SW480 (cell line): Measurements from ENCODE around the gene XCR1.

Experiments
- DNase-seq: peaks from one replicate; pipeline ENCODE4 v3.0.0-alpha.2; 2016; ENCODE audit warnings: low spot score

Gene XCR1

GRCh38 chr3:45983770-45984169 is 43.5 kb downstream of the XCR1 start:
- DNase-seq: no peak

GRCh38 chr3:45981346-45982074 is 45.8 kb downstream of the XCR1 start:
- no peak for DNase-seq

- DNase-seq: no peak
Measured at GRCh38 chr3:45980819-45981218, 46.5 kb downstream of the XCR1 start.

- no peak for DNase-seq
Measured at GRCh38 chr3:45980229-45980813, 47.0 kb downstream of the XCR1 start.

- no peak for DNase-seq
Measured at GRCh38 chr3:45979378-45979777, 47.9 kb downstream of the XCR1 start.

- peak; percentile 42 for DNase-seq
Measured at GRCh38 chr3:45978006-45978761, 49.1 kb downstream of the XCR1 start.

GRCh38 chr3:45976191-45977091 is 50.8 kb downstream of the XCR1 start:
- DNase-seq: no peak

GRCh38 chr3:45975686-45976085 is 51.6 kb downstream of the XCR1 start:
- DNase-seq: no peak

GRCh38 chr3:45974686-45975085 is 52.6 kb downstream of the XCR1 start:
- DNase-seq: no peak

- no peak for DNase-seq
Measured at GRCh38 chr3:45972534-45973402, 54.5 kb downstream of the XCR1 start.

- DNase-seq: no peak
Measured at GRCh38 chr3:45969953-45970352, 57.3 kb downstream of the XCR1 start.

GRCh38 chr3:45969116-45969515 is 58.2 kb downstream of the XCR1 start:
- DNase-seq: no peak

- no peak for DNase-seq
Measured at GRCh38 chr3:45968706-45969105, 58.6 kb downstream of the XCR1 start.

- DNase-seq: no peak
Measured at GRCh38 chr3:45968149-45968548, 59.1 kb downstream of the XCR1 start.

- no peak for DNase-seq
Measured at GRCh38 chr3:45967724-45968123, 59.6 kb downstream of the XCR1 start.
